Measurements from ENCODE around the gene DNAH9.

The DNAH9 gene

DNA sequence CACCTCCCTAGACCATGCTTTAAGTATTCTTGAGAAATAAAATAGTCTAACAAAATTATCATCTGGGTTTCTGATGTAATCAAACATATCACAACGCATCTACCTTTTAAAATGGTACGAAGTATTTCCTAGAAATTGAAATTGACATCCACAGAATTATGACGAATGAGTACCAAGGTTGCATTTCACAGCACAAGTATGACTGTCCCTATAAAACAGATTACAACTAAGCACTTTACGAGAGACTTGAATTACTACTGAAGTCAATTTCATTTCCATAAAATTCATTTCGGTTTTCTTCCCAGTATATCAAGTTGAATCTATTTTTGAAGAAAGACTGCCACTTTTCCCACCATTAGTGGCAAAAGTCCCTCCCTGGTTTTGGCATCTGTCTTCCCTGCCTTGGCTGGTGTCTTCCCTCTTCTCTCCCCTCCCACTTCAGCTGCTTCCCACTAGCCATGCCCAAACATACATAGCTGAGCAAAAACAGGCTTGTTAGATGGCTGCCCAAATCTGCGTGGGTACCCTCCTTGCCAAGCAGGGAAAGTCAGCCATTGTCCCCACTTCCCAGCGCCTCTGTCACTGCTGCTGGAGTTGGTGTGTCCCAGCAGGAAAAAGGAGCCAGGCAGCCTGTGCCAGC is 29.2 kb downstream of the DNAH9 start:
- no peaks in the 10 kb centered on the region for H3K36me3 Mint-ChIP-seq (ENCODE audit: low read depth)
- intact Hi-C loops (cut with micrococcal nuclease), result no loop called here
- peaks cover 8% of the 10 kb centered on the region for H3K9me3 Mint-ChIP-seq
- no peaks in the 10 kb centered on the region for H3K27me3 Mint-ChIP-seq
- H3K4me1 Mint-ChIP-seq (ENCODE audit: low read depth), result no peaks in the 10 kb centered on the region
- H3K4me3 Mint-ChIP-seq, result no peak overlapping the region
- H3K27ac Mint-ChIP-seq, result no peak overlapping the region

DNA sequence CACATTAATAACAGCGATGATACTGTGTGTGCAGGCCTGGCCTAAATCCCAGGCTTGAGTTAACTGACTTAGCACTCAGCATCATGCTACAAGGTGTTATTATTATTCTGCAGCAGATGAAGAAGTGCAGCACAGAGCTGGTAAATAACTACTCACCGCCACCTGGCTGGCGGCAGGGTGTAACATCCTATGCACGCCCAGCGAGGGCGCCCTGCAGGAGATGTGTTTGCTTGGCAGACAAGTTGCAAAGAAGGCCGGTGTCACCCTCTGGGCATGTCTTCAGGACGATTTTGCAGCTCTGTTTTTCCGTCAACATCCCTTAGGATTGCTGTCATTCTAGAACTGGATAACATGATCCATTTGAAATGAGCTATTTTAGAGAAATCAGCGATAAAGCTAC is 30.1 kb downstream of the DNAH9 start:
- Mint-ChIP-seq H3K27ac (no peak overlapping the region), H3K4me1 (ENCODE audit: low read depth) (no peaks in the 10 kb centered on the region), H3K36me3 (ENCODE audit: low read depth) (no peaks in the 10 kb centered on the region), H3K27me3 (no peaks in the 10 kb centered on the region), H3K9me3 (peaks cover 8% of the 10 kb centered on the region), H3K4me3 (no peak overlapping the region)
- intact Hi-C loops (cut with micrococcal nuclease), result no loop called here

- H3K4me1 Mint-ChIP-seq (ENCODE audit: low read depth), result no peaks in the 10 kb centered on the region
- intact Hi-C loops (cut with micrococcal nuclease), result no loop called here
- peaks cover 8% of the 10 kb centered on the region for H3K9me3 Mint-ChIP-seq
- H3K27ac Mint-ChIP-seq, result no peak overlapping the region
- no peaks in the 10 kb centered on the region for H3K27me3 Mint-ChIP-seq
- no peak overlapping the region for H3K4me3 Mint-ChIP-seq
- H3K36me3 Mint-ChIP-seq (ENCODE audit: low read depth), result no peaks in the 10 kb centered on the region
Measured at GRCh38 chr17:11628831-11629230, 30.6 kb downstream of the DNAH9 start.

GRCh38 chr17:11636771-11637170 is 38.5 kb downstream of the DNAH9 start:
- intact Hi-C loops (cut with micrococcal nuclease), result no loop called here
- no peaks in the 10 kb centered on the region for H3K36me3 Mint-ChIP-seq (ENCODE audit: low read depth)
- H3K9me3 Mint-ChIP-seq, result peaks cover 17% of the 10 kb centered on the region
- H3K4me3 Mint-ChIP-seq, result no peak overlapping the region
- peaks cover 5% of the 10 kb centered on the region for H3K4me1 Mint-ChIP-seq (ENCODE audit: low read depth)
- no peaks in the 10 kb centered on the region for H3K27me3 Mint-ChIP-seq
- no peak overlapping the region for H3K27ac Mint-ChIP-seq

GRCh38 chr17:11637796-11638195 is 39.5 kb downstream of the DNAH9 start:
- Mint-ChIP-seq H3K27me3 (no peaks in the 10 kb centered on the region), H3K27ac (no peak overlapping the region), H3K4me3 (no peak overlapping the region), H3K4me1 (ENCODE audit: low read depth) (peaks cover 5% of the 10 kb centered on the region), H3K9me3 (peaks cover 17% of the 10 kb centered on the region), H3K36me3 (ENCODE audit: low read depth) (no peaks in the 10 kb centered on the region)
- intact Hi-C loops (cut with micrococcal nuclease), result no loop called here

GRCh38 chr17:11638700-11639265 is 40.5 kb downstream of the DNAH9 start:
- Mint-ChIP-seq H3K9me3 (peaks cover 17% of the 10 kb centered on the region), H3K4me1 (ENCODE audit: low read depth) (peaks cover 5% of the 10 kb centered on the region), H3K27ac (no peak overlapping the region), H3K36me3 (ENCODE audit: low read depth) (no peaks in the 10 kb centered on the region), H3K27me3 (no peaks in the 10 kb centered on the region), H3K4me3 (no peak overlapping the region)
- intact Hi-C loops (cut with micrococcal nuclease), result no loop called here

DNA sequence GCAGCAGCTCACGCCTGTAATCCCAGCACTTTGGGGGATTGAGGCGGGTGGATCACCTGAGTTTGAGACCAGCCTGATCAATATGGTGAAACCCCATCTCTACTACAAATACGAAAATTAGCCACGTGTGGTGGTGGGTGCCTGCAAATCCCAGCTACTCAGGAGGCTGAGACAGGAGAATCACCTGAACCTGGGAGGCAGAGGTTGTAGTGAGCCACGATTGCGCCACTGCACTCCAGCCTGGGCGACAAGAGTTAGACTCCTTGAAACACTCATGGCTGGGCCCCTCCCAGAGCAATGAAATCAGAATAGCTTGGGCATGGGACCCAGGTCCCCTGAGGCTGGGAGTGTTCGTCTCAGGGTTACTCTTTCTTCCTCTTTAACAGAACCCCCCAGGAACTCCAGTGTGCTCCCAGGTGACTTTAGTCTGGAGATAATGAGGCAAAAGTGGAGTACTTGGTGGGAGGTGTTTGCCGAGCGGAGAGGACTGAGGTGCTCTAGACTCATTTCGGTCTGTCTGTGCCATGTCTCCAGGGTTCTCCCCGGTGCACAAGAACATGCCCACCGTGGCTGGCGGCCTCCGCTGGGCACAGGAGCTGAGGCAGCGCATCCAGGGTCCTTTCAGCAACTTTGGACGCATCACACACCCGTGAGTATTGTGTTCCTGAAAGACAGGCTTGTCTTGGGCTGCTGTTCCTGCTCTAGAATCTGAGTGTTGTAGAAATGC is 41.6 kb downstream of the DNAH9 start:
- Mint-ChIP-seq H3K27ac (no peak overlapping the region), H3K36me3 (ENCODE audit: low read depth) (no peaks in the 10 kb centered on the region), H3K27me3 (no peaks in the 10 kb centered on the region), H3K4me1 (ENCODE audit: low read depth) (peaks cover 5% of the 10 kb centered on the region), H3K9me3 (peaks cover 17% of the 10 kb centered on the region), H3K4me3 (no peak overlapping the region)
- intact Hi-C loops (cut with micrococcal nuclease), result loop anchor here (5.0 kb wide), 1 partner anchor 763 kb away; no protein-coding TSS in a partner anchor

DNA sequence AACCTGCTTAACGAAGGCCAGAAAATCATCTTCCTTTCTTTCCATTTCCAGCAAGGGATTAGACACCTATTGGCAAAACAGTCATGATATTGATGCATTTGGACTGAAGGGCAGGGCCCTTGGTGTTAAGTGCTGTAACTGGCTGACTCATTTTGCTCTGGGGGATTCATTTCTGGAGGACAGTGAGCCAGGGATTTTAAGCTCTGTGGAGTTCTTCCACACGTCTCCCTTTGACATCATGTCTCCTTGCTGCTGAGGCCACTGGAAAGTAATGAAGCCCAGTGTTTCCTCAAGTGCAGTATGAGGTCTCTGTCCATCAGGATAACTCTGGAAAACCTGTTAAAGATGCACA is 42.2 kb downstream of the DNAH9 start:
- Mint-ChIP-seq H3K27me3 (no peaks in the 10 kb centered on the region), H3K4me1 (ENCODE audit: low read depth) (peaks cover 5% of the 10 kb centered on the region), H3K36me3 (ENCODE audit: low read depth) (no peaks in the 10 kb centered on the region), H3K4me3 (no peak overlapping the region), H3K9me3 (peaks cover 17% of the 10 kb centered on the region), H3K27ac (no peak overlapping the region)
- intact Hi-C loops (cut with micrococcal nuclease), result loop anchor here (5.0 kb wide), 1 partner anchor 763 kb away; no protein-coding TSS in a partner anchor

DNA sequence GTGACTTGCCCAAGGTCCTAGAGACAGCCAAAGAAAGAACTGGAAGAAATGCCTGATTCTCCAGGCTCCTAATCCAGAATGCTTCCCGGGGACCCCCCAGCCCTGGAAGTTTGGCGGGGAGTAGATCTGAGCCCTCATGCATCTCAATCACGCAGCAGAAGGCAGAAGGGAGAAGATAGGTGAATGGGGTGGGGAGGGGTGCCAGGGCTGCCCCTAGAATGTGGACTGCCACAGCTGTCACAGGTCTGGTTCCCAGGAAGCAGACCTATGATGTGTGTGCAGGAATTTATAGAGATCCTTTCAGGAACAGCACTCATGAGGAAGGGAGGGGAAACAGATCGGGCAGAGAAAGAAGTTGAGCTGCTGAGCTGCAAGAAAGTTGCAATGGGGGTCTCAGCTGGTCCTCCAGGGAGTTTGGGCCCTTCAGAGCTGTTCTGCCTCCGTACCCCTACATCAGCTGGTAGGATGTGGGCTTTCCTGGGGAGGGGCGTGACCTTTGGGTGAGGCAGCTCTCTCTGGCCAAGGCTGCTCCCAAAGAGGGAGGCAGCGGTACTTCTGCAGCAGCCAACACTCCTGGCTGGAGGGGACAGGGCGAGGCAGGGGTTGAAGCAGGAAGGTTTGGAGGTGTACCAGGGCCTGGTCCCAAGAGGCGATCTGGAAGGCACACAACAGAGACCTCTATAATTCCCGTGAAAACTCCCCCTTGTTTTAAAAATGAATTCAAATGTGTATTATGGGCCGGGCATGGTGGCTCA is 43.4 kb downstream of the DNAH9 start:
- Mint-ChIP-seq H3K9me3 (peaks cover 17% of the 10 kb centered on the region), H3K36me3 (ENCODE audit: low read depth) (no peaks in the 10 kb centered on the region), H3K27me3 (no peaks in the 10 kb centered on the region), H3K4me1 (ENCODE audit: low read depth) (peaks cover 5% of the 10 kb centered on the region), H3K4me3 (no peak overlapping the region), H3K27ac (no peak overlapping the region)
- intact Hi-C loops (cut with micrococcal nuclease), result loop anchor here (5.0 kb wide), 1 partner anchor 764 kb away; no protein-coding TSS in a partner anchor

DNA sequence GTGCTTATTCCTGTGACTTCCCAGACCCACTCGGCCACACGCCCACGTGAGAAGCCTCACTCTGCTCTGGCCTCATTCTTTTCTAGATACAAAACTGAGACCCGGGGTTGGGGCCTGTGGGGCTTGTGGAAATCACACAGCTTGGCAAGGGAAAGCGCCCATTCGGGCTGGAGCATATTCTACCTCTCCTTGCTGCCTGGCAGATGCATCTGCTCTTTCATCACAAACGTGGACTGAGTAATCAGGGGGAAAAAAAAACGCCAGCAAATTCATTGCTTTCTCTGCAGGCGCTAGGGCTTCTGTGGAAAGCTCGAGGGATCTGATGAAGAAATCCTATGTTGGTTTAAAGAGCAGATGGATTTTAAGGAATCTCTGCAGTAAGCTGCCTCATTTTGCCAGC is 44.4 kb downstream of the DNAH9 start:
- no peaks in the 10 kb centered on the region for H3K27me3 Mint-ChIP-seq
- no peak overlapping the region for H3K4me3 Mint-ChIP-seq
- no peak overlapping the region for H3K27ac Mint-ChIP-seq
- peaks cover 5% of the 10 kb centered on the region for H3K4me1 Mint-ChIP-seq (ENCODE audit: low read depth)
- H3K36me3 Mint-ChIP-seq (ENCODE audit: low read depth), result no peaks in the 10 kb centered on the region
- peaks cover 13% of the 10 kb centered on the region for H3K9me3 Mint-ChIP-seq
- intact Hi-C loops (cut with micrococcal nuclease), result loop anchor here (5.0 kb wide), 1 partner anchor 765 kb away; no protein-coding TSS in a partner anchor

DNA sequence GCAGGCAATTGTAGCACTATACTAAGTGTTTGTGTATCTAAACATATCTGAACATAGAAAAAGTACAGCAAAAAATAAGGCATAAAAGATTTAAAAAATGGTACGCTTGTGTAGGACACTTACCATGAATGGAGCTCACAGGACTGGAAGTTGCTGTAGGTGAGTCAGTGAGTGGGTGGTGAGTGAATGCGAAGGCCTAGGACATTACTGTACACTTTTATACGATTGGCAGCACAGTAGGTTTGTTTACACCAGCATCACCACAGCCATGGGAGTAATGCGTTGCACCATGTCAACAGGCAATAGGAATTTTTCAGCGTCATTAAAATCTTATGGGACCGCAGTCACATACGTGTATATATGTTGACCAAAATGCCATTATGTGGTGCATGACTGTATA is 45.6 kb downstream of the DNAH9 start:
- no peaks in the 10 kb centered on the region for H3K36me3 Mint-ChIP-seq (ENCODE audit: low read depth)
- peaks cover 3% of the 10 kb centered on the region for H3K4me1 Mint-ChIP-seq (ENCODE audit: low read depth)
- H3K27ac Mint-ChIP-seq, result no peak overlapping the region
- no peaks in the 10 kb centered on the region for H3K27me3 Mint-ChIP-seq
- peaks cover 4% of the 10 kb centered on the region for H3K9me3 Mint-ChIP-seq
- intact Hi-C loops (cut with micrococcal nuclease), result loop anchor here (5.0 kb wide), 1 partner anchor 767 kb away; no protein-coding TSS in a partner anchor
- no peak overlapping the region for H3K4me3 Mint-ChIP-seq

- H3K36me3 Mint-ChIP-seq (ENCODE audit: low read depth), result no peaks in the 10 kb centered on the region
- no peak overlapping the region for H3K4me3 Mint-ChIP-seq
- no peaks in the 10 kb centered on the region for H3K9me3 Mint-ChIP-seq
- no peaks in the 10 kb centered on the region for H3K27me3 Mint-ChIP-seq
- H3K4me1 Mint-ChIP-seq (ENCODE audit: low read depth), result no peaks in the 10 kb centered on the region
- intact Hi-C loops (cut with micrococcal nuclease), result loop anchor here (5.0 kb wide), 1 partner anchor 767 kb away; no protein-coding TSS in a partner anchor
- H3K27ac Mint-ChIP-seq, result no peak overlapping the region
Measured at GRCh38 chr17:11644265-11645212, 46.3 kb downstream of the DNAH9 start.

- intact Hi-C loops (cut with micrococcal nuclease), result no loop called here
- no peaks in the 10 kb centered on the region for H3K27me3 Mint-ChIP-seq
- no peaks in the 10 kb centered on the region for H3K4me1 Mint-ChIP-seq (ENCODE audit: low read depth)
- no peaks in the 10 kb centered on the region for H3K9me3 Mint-ChIP-seq
- H3K27ac Mint-ChIP-seq, result no peak overlapping the region
- H3K36me3 Mint-ChIP-seq (ENCODE audit: low read depth), result no peaks in the 10 kb centered on the region
- H3K4me3 Mint-ChIP-seq, result no peak overlapping the region
Measured at GRCh38 chr17:11645426-11645825, 47.2 kb downstream of the DNAH9 start.

Measured in dendritic cell treated with granulocyte-macrophage colony-stimulating factor and Interleukin-4, amounts not matched to agents 40 ng/mL and 50 ng/mL, for 4 days (primary cell).